Astrocyte (in vitro differentiated cells and primary cell): ENCODE measurements around the gene IRX5.

Experiments used
- EZH2 ChIP-seq: IDR thresholded peaks from 2 replicates; pipeline ENCODE4 v1.6.1; 2012; ENCODE audit warnings: mild to moderate bottlenecking, low read length, inconsistent platforms; ENCODE audit not compliant: insufficient read depth
- TF ChIP-seq, protein P1 (sequence below): IDR thresholded peaks from 2 replicates; pipeline ENCODE4 v1.5.1; 2011; ENCODE audit warnings: low read depth, mild to moderate bottlenecking, inconsistent platforms, low read length, moderate library complexity; ENCODE audit not compliant: insufficient read depth

DNA sequence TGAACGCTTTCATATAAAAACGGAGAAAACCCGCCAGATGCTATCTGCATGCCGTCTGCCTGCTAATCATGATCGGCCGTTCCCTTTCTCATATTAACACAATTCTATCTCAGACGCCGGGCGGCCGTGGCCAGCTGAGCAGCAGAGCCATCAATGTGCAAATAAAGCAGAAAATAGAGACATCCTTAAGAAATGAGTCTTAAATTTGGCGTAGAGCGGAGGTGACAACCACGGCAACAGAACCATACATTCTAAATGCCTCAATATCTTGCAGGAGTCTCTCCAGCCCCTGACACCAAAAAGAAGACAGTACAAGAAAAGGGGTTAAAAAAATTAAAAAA, 2.7 kb upstream of the IRX5 start:
- TF ChIP-seq, protein P1, sequence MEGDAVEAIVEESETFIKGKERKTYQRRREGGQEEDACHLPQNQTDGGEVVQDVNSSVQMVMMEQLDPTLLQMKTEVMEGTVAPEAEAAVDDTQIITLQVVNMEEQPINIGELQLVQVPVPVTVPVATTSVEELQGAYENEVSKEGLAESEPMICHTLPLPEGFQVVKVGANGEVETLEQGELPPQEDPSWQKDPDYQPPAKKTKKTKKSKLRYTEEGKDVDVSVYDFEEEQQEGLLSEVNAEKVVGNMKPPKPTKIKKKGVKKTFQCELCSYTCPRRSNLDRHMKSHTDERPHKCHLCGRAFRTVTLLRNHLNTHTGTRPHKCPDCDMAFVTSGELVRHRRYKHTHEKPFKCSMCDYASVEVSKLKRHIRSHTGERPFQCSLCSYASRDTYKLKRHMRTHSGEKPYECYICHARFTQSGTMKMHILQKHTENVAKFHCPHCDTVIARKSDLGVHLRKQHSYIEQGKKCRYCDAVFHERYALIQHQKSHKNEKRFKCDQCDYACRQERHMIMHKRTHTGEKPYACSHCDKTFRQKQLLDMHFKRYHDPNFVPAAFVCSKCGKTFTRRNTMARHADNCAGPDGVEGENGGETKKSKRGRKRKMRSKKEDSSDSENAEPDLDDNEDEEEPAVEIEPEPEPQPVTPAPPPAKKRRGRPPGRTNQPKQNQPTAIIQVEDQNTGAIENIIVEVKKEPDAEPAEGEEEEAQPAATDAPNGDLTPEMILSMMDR, result no peak
- peak; percentile 22 for TF ChIP-seq EZH2
